Tibial nerve (tissue), 4 donors: ENCODE measurements around the gene INPP5E. TPM values are rescaled to one million over a fixed set of nuclear protein-coding genes. Genes with fewer than 3 reads are reported as not detected.

Experiments
- DNase-seq, 2 donors: peaks; one replicate each; pipeline ENCODE4 v3.0.0-alpha.2; 2019; ENCODE audit warnings: low spot score in 2 of 2
- H3K27ac ChIP-seq, 4 donors: fragments of 200-600 bp; sonication (generic) in 3 of 4; one replicate each; pipeline ENCODE4 v1.5.1; 2017 to 2019; ENCODE audit warnings: mild to moderate bottlenecking in 1 of 4
- H3K27me3 ChIP-seq, 2 donors: fragments of 200-600 bp; sonication (generic) in 1 of 2; one replicate each; pipeline versions ENCODE4 v1.5.1 to v1.6.0; 2017 to 2019
- H3K36me3 ChIP-seq, 3 donors: fragments of 200-600 bp; sonication (generic); one replicate each; pipeline ENCODE4 v1.5.1; 2018 to 2019
- H3K4me1 ChIP-seq, 4 donors: fragments of 200-600 bp; sonication (generic) in 3 of 4; one replicate each; pipeline ENCODE4 v1.5.1; 2017 to 2019
- H3K4me3 ChIP-seq, 4 donors: fragments of 200-600 bp; sonication (generic) in 3 of 4; one replicate each; pipeline ENCODE4 v1.5.1; 2017 to 2019; ENCODE audit warnings: mild to moderate bottlenecking in 1 of 4, moderate library complexity in 1 of 4
- H3K9me3 ChIP-seq, 4 donors: fragments of 200-600 bp; sonication (generic) in 3 of 4; one replicate each; pipeline ENCODE4 v1.5.1; 2017 to 2019
- CTCF ChIP-seq, 5 experiments: fragments of 200-600 bp in 3 of 5; fragments of 450-650 bp in 2 of 5; sonication (generic) in 3 of 5; IDR thresholded peaks; one replicate each; pipeline ENCODE4 v1.5.1; 2016 to 2019; ENCODE audit warnings: antibody characterized with exemption in 5 of 5, mild to moderate bottlenecking in 3 of 5, moderate library complexity in 2 of 5
- EP300 ChIP-seq, 2 donors: sonication (generic); formaldehyde crosslinking; IDR thresholded peaks; one replicate each; pipeline ENCODE4 v1.6.1; 2017; ENCODE audit warnings: antibody characterized with exemption in 2 of 2, mild to moderate bottlenecking in 1 of 2
- POLR2A ChIP-seq, 2 donors: fragments of 450-650 bp; IDR thresholded peaks; one replicate each; pipeline ENCODE4 v1.6.1; 2017; ENCODE audit warnings: antibody characterized with exemption in 2 of 2, mild to moderate bottlenecking in 2 of 2, moderate library complexity in 2 of 2
- WGBS, 2 donors: methylation state at CpG; one replicate each; pipeline ENCODE4 v1.1.5; 2018; 5-methylcytosine and 5-hydroxymethylcytosine counted together
- total RNA-seq, 4 donors: library from RNA; depleted of rRNA; stranded (reverse); fragments of >200 nt; gene quantifications; one replicate each; pipeline ENCODE4 v1.1.0, GENCODE V29; 2016

Gene INPP5E
- total RNA-seq, 4 donors from 2014 or later, result 15.1 to 23.1 (median 18.6) TPM

GRCh38 chr9:136416427-136416826 lies 23.2 kb downstream of the INPP5E start:
- Histone ChIP-seq H3K4me1 (peaks cover 0 to 18% (median 2%) of the 10 kb centered on the region in 4 donors), H3K4me3 (no peak overlapping the region), H3K9me3 (no peaks in the 10 kb centered on the region), H3K27ac (peak overlapping the region in 1 of 4 donors; percentile 81), H3K36me3 (peaks cover 10 to 90% (median 23%) of the 10 kb centered on the region in 3 donors), H3K27me3 (no peaks in the 10 kb centered on the region)
- no peak for TF ChIP-seq POLR2A (IDR thresholded peaks at IDR 0.05)
- no peak for TF ChIP-seq CTCF (IDR thresholded peaks at IDR 0.05)
- TF ChIP-seq EP300 (IDR thresholded peaks at IDR 0.05), result no peak
- DNase-seq, result no peak
- 93 to 96% methylated on average over 8 of the region's 8 CpGs for WGBS, 2 donors

- no peaks in the 10 kb centered on the region for H3K27me3 ChIP-seq
- H3K4me3 ChIP-seq, result no peak overlapping the region
- DNase-seq, result no peak
- 63 to 71% methylated on average over 9 of the region's 9 CpGs for WGBS, 2 donors
- TF ChIP-seq POLR2A (IDR thresholded peaks at IDR 0.05) (no peak), EP300 (IDR thresholded peaks at IDR 0.05) (no peak), CTCF (IDR thresholded peaks at IDR 0.05) (no peak)
- peaks cover 6 to 57% (median 9%) of the 10 kb centered on the region in 3 donors for H3K36me3 ChIP-seq
- peaks cover 0 to 41% (median 19%) of the 10 kb centered on the region in 4 donors for H3K4me1 ChIP-seq
- H3K9me3 ChIP-seq, result no peaks in the 10 kb centered on the region
- peak overlapping the region in 1 of 4 donors; percentile 93 for H3K27ac ChIP-seq
These were observed 26.7 kb downstream of the INPP5E start for GRCh38 chr9:136412962-136413361.

- Histone ChIP-seq H3K27ac (peak overlapping the region; percentile 86 to 96 (median 94)), H3K36me3 (peaks cover 9 to 57% (median 12%) of the 10 kb centered on the region in 3 donors), H3K4me1 (peaks cover 0 to 42% (median 19%) of the 10 kb centered on the region in 4 donors), H3K4me3 (peak overlapping the region; percentile 82 to 97 (median 87)), H3K27me3 (no peaks in the 10 kb centered on the region), H3K9me3 (no peaks in the 10 kb centered on the region)
- TF ChIP-seq EP300 (IDR thresholded peaks at IDR 0.05) (no peak), POLR2A (IDR thresholded peaks at IDR 0.05) (no peak), CTCF (IDR thresholded peaks at IDR 0.05) (no peak)
- no peak for DNase-seq
- 41 to 46% methylated on average over 4 of the region's 4 CpGs for WGBS, 2 donors
These were observed 28.3 kb downstream of the INPP5E start for GRCh38 chr9:136411378-136411777.

GRCh38 chr9:136410500-136411287 lies 29.0 kb downstream of the INPP5E start, which contains the start of the genes ENTR1 and PMPCA:
TSS of gene ENTR1 (minus strand) at chr9:136410614. CDS start at chr9:136410397, 217 bp downstream.
TSS of gene PMPCA (plus strand) at chr9:136410658. CDS start at chr9:136410669, 11 bp downstream.
- peak within 1 kb of the TSS; percentile 86 to 96 (median 94) for H3K27ac ChIP-seq
- H3K27me3 ChIP-seq, result no peaks in the 10 kb centered on the region
- WGBS, 2 donors, result 0 to 1% methylated on average over 51 to 76 of the region's 83 CpGs
- peaks cover 0 to 42% (median 19%) of the 10 kb centered on the region in 4 donors for H3K4me1 ChIP-seq
- peak; percentile 85 to 91 for DNase-seq
- peak within 1 kb of the TSS; percentile 82 to 97 (median 87) for H3K4me3 ChIP-seq
- H3K9me3 ChIP-seq, result no peaks in the 10 kb centered on the region
- TF ChIP-seq CTCF (IDR thresholded peaks at IDR 0.05) (peak in 1 of 5 experiments; percentile 24), POLR2A (IDR thresholded peaks at IDR 0.05) (peak; percentile 77 to 89), EP300 (IDR thresholded peaks at IDR 0.05) (peak; percentile 89 to 99)
- H3K36me3 ChIP-seq, result peaks cover 8 to 57% (median 9%) of the 10 kb centered on the region in 3 donors
